PFSK-1 (cell line): ENCODE results near the gene AP5Z1.

Source experiments
- FOXP2 ChIP-seq: optimal IDR thresholded peaks from 2 replicates; pipeline ENCODE3; 2011; ENCODE audit warnings: borderline replicate concordance, control low read depth, inconsistent platforms; ENCODE audit not compliant: insufficient read depth; ENCODE audit errors: extremely low read length, extremely low read depth
- POLR2AphosphoS5 ChIP-seq: IDR thresholded peaks from 2 replicates; pipeline ENCODE4 v1.6.1; 2012; ENCODE audit warnings: low read depth, mild to moderate bottlenecking, control low read depth, low read length, moderate library complexity
- SIN3A ChIP-seq: IDR thresholded peaks from 2 replicates; pipeline ENCODE4 v1.6.1; 2012; ENCODE audit warnings: mild to moderate bottlenecking, low read length, moderate library complexity, borderline replicate concordance; ENCODE audit not compliant: insufficient read depth
- TAF1 ChIP-seq: IDR thresholded peaks from 2 replicates; pipeline ENCODE4 v1.6.1; 2012; ENCODE audit warnings: low read length, control low read depth, borderline replicate concordance; ENCODE audit not compliant: insufficient read depth
- TF ChIP-seq, protein P1 (sequence below), 2 experiments: IDR thresholded peaks; 2 replicates each; pipeline versions ENCODE4 v1.6.1 to v1.8.0; 2011 to 2012; ENCODE audit warnings: low read depth in 2 of 2, low read length in 2 of 2, control low read depth in 1 of 2, inconsistent platforms in 1 of 2, mild to moderate bottlenecking in 1 of 2, moderate library complexity in 1 of 2; ENCODE audit not compliant: insufficient read depth in 1 of 2

DNA sequence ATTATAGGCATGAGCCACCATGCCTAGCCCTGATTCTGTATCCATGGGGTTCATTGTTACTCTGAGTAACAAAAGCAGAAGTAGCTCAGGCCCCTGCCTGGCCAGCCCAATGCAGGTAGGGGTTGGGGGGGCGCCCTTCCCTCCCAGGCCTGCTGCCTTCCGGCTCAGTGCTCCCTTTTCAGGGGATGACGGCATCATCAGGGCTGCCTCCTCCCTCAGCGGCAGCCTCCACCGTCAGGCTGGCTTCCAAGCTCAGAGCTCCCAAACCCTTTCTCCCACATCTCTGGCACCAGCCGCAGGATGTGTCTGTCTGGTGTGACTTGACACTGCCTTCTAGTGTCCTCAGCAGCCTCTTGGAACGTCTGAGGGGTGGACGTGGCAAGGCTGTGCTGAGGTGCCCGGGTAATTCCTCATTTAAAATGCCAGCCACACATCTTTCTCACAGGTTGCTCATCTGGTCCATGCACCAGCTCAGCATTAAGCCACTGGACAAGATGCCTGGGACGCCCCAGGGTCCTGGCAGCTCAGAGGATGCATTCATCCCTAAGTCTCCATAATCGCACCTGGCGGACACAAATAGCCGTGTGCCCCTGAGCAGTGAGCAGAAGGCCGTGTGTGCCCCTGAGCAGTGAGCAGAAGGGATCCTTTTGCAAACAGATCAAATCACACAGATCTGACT lies 48.2 kb downstream of the AP5Z1 start:
- TF ChIP-seq, protein P1, sequence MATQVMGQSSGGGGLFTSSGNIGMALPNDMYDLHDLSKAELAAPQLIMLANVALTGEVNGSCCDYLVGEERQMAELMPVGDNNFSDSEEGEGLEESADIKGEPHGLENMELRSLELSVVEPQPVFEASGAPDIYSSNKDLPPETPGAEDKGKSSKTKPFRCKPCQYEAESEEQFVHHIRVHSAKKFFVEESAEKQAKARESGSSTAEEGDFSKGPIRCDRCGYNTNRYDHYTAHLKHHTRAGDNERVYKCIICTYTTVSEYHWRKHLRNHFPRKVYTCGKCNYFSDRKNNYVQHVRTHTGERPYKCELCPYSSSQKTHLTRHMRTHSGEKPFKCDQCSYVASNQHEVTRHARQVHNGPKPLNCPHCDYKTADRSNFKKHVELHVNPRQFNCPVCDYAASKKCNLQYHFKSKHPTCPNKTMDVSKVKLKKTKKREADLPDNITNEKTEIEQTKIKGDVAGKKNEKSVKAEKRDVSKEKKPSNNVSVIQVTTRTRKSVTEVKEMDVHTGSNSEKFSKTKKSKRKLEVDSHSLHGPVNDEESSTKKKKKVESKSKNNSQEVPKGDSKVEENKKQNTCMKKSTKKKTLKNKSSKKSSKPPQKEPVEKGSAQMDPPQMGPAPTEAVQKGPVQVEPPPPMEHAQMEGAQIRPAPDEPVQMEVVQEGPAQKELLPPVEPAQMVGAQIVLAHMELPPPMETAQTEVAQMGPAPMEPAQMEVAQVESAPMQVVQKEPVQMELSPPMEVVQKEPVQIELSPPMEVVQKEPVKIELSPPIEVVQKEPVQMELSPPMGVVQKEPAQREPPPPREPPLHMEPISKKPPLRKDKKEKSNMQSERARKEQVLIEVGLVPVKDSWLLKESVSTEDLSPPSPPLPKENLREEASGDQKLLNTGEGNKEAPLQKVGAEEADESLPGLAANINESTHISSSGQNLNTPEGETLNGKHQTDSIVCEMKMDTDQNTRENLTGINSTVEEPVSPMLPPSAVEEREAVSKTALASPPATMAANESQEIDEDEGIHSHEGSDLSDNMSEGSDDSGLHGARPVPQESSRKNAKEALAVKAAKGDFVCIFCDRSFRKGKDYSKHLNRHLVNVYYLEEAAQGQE (IDR thresholded peaks at IDR 0.05; ENCODE audit: insufficient read depth in 1 of 2, low read depth in 2 of 2, low read length in 2 of 2) = no peak
- TF ChIP-seq POLR2AphosphoS5 (no peak), SIN3A (no peak), TAF1 (no peak), FOXP2 (no peak)
